HT1080 (cell line): ENCODE data around the gene ZNF512B. TPM values are rescaled to one million over a fixed set of nuclear protein-coding genes. Genes with fewer than 3 reads are reported as not detected.
A peak's percentile ranks its signal among the peaks of the same experiment; 100 is the strongest.
"Not testable (repeated sequence)": the region's sequence is repeated elsewhere in the genome, so short reads cannot be mapped to it uniquely, and the experiment has no call there.

ENCODE experiments used
- DNase-seq: peaks from one replicate; pipeline ENCODE4 v3.0.0-alpha.2; 2015; ENCODE audit warnings: low read depth
- total RNA-seq: library from RNA; depleted of rRNA; stranded (reverse); fragments of >200 nt; shearing (Covaris generic); gene quantifications from 2 replicates; pipeline ENCODE4 v1.2.3, GENCODE V29; 2014

The ZNF512B gene
- total RNA-seq, 1 experiment from 2014 or later, result 18.7 TPM

DNA sequence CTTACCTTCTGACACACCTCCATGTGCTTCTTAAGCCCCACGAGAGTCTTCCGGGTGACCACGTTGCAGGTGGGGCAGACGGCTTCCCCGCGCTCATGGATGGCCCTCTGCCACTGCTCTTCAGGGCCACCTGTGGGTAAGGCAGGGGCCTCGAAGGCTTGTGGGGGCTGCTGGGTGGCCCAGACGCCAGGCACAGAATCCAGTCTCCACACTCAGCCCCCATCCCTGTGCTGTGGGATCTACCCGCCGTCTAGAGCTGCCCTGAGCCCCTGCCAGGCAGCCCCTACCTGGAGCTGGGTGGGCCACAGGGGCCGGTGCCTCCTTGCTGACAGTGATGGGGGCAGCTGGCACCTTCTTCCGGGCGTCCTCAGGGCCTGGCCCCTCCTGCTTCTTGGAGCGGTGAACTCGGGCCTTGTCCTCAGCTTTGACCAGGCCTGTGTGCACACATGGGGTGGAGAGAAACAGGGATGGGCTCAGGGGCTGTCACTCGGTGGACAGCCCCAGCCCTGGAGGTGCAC lies 5.9 kb downstream of the ZNF512B start:
- DNase-seq, result no peak

GRCh38 chr20:63963348-63963741 lies 6.4 kb downstream of the ZNF512B start:
- DNase-seq, result no peak

DNA sequence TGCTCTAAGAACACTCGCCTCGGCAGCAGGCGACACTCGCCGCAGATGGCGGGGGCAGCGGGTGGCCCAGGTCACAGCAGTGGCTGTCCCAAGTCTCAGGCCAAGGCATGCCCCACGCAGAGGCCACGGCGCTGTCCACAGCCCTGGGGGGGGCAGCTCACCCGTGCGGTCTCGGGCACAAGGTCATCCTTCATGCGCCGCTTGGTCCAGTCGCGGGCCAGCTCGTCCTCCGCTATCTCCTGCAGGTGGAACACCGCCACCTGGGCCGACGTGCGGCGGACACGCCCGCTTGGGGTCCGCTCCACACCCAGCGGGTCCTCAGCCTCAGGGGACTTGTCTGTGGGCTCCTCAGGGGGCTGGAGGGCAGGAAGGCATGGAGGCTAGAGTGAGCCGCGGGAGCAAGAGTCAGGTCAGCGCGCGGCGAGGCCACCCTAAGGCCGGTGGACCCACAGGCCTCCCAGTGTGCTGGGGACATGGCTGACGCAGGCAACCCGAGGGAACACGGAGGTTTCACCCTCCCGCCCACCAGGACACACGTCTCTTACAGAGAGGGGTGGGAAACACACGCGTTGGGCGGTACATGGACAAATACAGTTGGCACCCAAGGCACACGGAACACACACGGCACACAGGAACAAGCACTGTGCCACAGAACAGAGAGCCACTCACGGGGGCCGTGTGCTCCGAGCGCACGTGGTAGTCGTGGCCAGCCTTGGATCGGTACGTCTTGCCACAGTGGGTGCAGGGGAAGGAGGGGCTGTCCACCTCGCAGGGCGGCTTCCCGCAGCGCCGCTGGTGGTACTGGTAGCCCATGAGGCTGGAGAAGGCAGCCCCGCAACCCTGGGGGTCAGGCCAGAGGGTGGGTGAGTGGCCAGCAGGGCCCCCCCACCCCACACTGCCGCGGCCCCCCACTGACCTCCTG lies 7.0 kb downstream of the ZNF512B start:
- DNase-seq, result no peak

- no peak for DNase-seq
Measured at GRCh38 chr20:63961664-63962425, 7.9 kb downstream of the ZNF512B start.

- DNase-seq, result not testable (repeated sequence)
Measured at GRCh38 chr20:63960654-63961621, 8.8 kb downstream of the ZNF512B start.

- DNase-seq, result no peak
Measured at GRCh38 chr20:63959699-63960075, 10.0 kb downstream of the ZNF512B start.

DNA sequence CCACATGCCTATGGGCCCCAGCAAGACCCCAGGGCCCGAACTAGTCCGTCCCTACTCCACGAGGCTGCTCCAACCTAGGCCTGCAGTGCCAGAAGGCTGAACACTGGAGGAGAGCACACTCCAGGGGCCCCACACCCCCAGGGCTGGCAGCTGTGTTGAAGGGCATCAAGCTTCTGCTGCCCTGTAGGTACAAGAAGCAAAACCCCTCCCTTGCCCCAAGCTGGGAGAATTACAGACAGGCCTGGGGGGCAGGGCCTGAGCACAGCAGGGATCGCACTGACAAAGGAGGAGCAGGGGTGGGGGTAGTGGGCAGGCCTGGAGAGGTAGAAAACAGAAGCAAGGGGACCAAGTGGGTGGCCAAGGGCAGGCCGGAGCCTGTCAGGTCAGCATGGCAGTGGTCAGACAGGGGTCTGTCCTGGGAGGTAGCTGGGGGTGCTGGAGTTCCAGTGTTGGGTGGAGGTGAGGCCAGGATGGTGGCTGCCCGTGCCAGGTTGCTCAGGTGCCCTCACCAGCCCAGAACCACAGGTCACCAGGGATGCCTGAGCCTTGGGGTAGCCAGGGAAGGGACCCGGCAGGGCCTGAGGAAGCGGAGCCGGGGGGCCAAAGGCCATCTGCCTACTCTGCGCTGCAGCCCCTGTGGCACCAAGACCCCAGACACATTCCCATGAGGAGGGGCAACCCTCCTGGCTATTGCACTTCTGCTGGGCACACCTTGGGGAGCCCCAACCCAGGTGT lies 10.6 kb downstream of the ZNF512B start:
- no peak for DNase-seq

GRCh38 chr20:63958471-63958870 lies 11.3 kb downstream of the ZNF512B start:
- DNase-seq, result no peak

- no peak for DNase-seq
Measured at GRCh38 chr20:63957690-63958441, 11.9 kb downstream of the ZNF512B start.

DNA sequence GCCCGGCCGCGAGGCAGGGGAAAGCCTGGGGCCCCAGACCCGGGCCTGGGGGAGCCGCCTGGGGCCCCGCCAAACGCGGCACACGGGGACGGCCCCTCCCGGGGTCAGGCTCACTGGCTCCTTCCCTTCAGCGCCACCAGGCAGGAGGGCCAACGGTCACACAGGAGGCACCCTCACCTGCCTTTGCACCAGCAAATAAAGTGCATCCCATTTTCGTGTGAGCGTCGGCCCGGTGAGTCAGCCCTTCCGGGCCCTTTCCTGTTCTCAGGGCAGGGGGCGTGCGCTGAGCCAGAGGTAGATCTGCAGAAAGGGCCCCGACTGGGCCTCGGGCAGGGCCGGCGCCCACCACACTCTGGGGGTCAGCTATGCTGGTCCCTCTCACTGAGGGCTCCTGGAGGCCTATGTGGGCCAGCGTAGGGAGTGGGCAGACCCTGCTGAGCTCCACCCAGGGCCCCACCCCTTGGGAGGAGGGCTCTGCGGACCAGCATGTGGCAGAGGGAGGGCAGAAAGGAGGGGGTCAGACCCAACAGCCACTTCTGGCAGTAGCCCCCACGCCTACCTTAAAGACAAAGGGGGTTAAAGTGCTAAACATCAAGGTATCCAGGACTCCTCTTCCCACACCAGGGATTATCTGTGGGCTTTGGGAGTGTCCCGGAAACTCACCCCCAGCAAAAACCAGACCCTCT lies 12.6 kb downstream of the ZNF512B start:
- peak; percentile 78 for DNase-seq

- no peak for DNase-seq
Measured at GRCh38 chr20:63956664-63957003, 13.1 kb downstream of the ZNF512B start.

GRCh38 chr20:63955827-63956663 lies 13.7 kb downstream of the ZNF512B start, which contains the start of gene UCKL1:
TSS of gene UCKL1 (minus strand) at chr20:63956416. CDS start at chr20:63956372, 44 bp downstream.
- peak; percentile 85 for DNase-seq

- peak; percentile 35 for DNase-seq
Measured at GRCh38 chr20:63955281-63955826, 14.4 kb downstream of the ZNF512B start.

- DNase-seq, result no peak
Measured at GRCh38 chr20:63953764-63954429, 15.8 kb downstream of the ZNF512B start.

DNA sequence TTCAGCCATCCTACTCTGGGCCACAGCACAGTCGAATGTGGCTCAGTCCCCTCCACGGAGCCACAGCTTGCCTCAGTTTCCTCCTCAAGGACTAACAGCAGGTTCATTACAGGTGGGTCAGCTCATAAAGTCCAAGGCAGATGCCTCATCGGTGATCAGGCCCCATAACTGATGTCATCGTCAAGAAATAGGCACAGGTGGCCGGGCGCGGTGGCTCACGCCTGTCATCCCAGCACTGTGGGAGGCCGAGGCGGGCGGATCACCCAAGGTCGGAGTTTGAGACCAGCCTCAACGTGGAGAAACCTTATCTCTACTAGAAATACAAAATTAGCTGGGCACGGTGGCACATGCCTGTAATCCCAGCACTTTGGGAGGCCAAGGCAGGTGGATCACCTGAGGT lies 17.0 kb downstream of the ZNF512B start:
- no peak for DNase-seq

- no peak for DNase-seq
Measured at GRCh38 chr20:63952210-63952535, 17.6 kb downstream of the ZNF512B start.
